GM19193 (cell line): ENCODE data around the gene ATP6V0E1.

ENCODE experiments used
- POLR2A ChIP-seq: IDR thresholded peaks from 4 replicates; pipeline ENCODE4 v1.6.1; 2011; ENCODE audit not compliant: insufficient read depth, insufficient read length; ENCODE audit errors: extremely low read depth

ATP6V0E1 gene

GRCh38 chr5:173035904-173036707, 52.5 kb downstream of the ATP6V0E1 start:
- peak; percentile 34 for TF ChIP-seq POLR2A

- no peak for TF ChIP-seq POLR2A
Measured at GRCh38 chr5:173039188-173039587, 55.6 kb downstream of the ATP6V0E1 start.

- TF ChIP-seq POLR2A, result no peak
Measured at GRCh38 chr5:173039964-173040363, 56.4 kb downstream of the ATP6V0E1 start.

- TF ChIP-seq POLR2A, result no peak
Measured at GRCh38 chr5:173041881-173042762, 58.6 kb downstream of the ATP6V0E1 start.

- no peak for TF ChIP-seq POLR2A
Measured at GRCh38 chr5:173042763-173043107, 59.2 kb downstream of the ATP6V0E1 start.

GRCh38 chr5:173045474-173045873, 61.9 kb downstream of the ATP6V0E1 start:
- TF ChIP-seq POLR2A, result no peak

GRCh38 chr5:173047838-173048105, 64.2 kb downstream of the ATP6V0E1 start:
- TF ChIP-seq POLR2A, result no peak

GRCh38 chr5:173050791-173051190, 67.2 kb downstream of the ATP6V0E1 start:
- TF ChIP-seq POLR2A, result no peak

- TF ChIP-seq POLR2A, result no peak
Measured at GRCh38 chr5:173051746-173052145, 68.2 kb downstream of the ATP6V0E1 start.

- no peak for TF ChIP-seq POLR2A
Measured at GRCh38 chr5:173053041-173053440, 69.5 kb downstream of the ATP6V0E1 start.

- TF ChIP-seq POLR2A, result no peak
Measured at GRCh38 chr5:173055042-173055721, 71.6 kb downstream of the ATP6V0E1 start.

- TF ChIP-seq POLR2A, result no peak
Measured at GRCh38 chr5:173055722-173055982, 72.1 kb downstream of the ATP6V0E1 start.

- TF ChIP-seq POLR2A, result peak; percentile 80
Measured at GRCh38 chr5:173055983-173056782, 72.6 kb downstream of the ATP6V0E1 start, which contains the start of gene CREBRF. Gene CREBRF, plus strand, starts transcription at chr5:173056352. Its CDS starts 24,424 bp downstream, at chr5:173080776.

GRCh38 chr5:173056783-173057061, 73.2 kb downstream of the ATP6V0E1 start:
- no peak for TF ChIP-seq POLR2A
